ENCODE measurements around the gene INSIG2.

DNA sequence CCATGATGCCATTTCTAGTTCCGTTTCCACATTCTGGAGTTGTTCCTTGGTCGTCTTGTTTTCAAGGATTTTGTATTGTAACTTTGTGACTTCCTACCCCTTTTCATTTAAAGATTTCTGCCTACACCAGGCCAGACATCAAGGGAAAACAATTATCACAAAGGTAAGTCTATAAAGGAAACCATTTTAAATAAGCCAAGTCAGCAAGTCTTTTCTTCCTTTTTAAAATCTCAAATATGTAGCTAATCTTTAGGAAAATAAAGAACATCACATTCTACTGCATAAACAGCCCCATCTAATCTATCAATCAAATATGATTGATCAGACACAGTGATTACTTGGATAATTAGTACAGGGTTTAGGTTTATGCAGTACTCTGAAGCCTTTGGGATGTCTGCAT, 35.8 kb upstream of the INSIG2 start:
- TF ChIP-seq CTCF (optimal IDR thresholded peaks at IDR 0.05 in 1 of 3, IDR thresholded peaks at IDR 0.05 in 1 of 3, conservative IDR thresholded peaks at IDR 0.05 in 1 of 3; ENCODE audit: extremely low read depth in 1 of 3, insufficient read depth in 2 of 3, low read length in 3 of 3) = no peak
- TF ChIP-seq EZH2 (IDR thresholded peaks at IDR 0.05; ENCODE audit: low read length) = no peak
